Stimulated activated CD4-positive, alpha-beta T cell treated with anti-CD3 and anti-CD28 coated beads, Interleukin-1b, Interleukin-23, amount 100 ng/mL, for 48 hours (primary cell): ENCODE results near the gene CYB5D1.
"Not testable (repeated sequence)": the region's sequence is repeated elsewhere in the genome, so short reads cannot be mapped to it uniquely, and the experiment has no call there.

Experiments
- DNase-seq: peaks from one replicate; pipeline ENCODE4 v3.0.0-alpha.2; 2020

Gene CYB5D1

GRCh38 chr17:7856811-7857712 lies 741 bp upstream of the CYB5D1 start, which contains the start of gene NAA38:
Gene NAA38 (minus strand): TSS chr17:7857559. CDS start chr17:7857463, 96 bp downstream.
- peak; percentile 97 for DNase-seq

- peak; percentile 55 for DNase-seq
Measured at GRCh38 chr17:7858522-7858810, 663 bp downstream of the CYB5D1 start.

DNA sequence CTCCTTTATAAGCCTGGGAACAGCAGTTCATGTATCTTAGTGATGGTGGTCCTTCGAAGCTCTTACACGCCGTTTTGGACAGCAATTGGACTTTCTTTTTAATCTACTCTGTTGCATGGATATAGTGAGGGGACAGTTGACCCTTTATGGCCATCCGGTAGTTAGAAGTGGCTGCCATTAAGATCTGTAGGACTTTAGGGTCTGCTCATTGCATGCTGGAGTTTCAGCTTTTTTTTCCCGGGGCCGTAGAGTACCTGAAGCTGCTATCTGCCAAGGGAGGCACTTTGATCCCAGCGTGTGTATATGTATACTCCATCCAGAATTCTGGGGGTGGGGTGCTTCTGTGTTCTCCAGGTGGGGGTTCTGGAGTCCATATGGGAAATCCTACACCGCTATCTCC lies 1.2 kb downstream of the CYB5D1 start:
- DNase-seq = no peak

DNA sequence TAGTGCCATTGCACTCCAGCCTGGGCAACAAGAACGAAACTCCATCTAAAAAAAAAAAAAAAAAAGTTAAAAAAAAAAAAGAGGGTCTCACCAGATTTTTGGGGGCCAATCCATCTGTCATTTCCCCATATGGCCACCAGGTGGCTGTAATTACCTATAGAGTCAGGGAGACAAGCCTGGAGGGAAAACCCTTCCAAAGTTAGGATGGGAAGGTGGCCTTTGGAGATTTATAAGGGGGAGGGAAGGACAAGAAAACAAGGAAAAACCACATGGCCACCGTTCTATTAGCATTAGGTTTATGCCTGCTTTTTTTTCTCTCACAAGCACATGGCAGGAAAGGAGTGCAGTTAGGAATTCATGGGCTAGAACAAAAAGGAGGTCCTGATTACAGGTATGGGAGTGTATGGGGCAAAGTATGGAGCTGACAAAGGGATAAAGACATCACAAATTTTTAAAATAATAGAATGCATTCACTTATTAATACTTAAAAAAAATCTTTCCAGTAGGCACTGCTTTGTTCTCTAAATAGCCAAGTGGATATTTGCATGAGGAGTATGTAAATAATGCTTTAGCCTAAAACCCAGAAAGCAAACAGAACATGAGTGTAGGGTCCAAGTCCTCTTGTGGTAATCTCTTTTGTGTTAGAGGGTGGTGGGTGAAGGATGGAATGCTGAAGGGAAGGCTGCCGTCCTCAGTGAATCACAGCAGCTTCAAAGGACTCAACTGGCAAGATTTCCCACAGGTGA lies 5.1 kb downstream of the CYB5D1 start:
- DNase-seq = no peak

DNA sequence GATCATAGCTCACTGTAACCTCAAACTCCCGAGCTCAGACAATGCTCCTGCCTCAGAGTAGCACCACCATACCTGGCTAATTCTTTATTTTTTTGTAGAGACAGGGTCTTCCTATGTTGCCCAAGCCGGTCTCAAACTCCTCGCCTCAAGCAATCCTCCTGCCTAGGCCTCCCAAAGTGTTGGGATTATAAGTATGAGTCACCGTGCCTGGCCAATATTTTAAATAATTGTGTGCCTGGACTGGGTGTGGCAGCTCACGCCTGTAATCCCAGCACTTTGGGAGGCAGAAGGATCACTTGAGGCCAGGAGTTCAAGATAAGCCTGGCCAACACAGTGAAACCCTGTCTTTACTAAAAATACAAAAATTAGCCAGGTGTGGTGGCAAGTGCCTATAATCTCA lies 6.6 kb downstream of the CYB5D1 start:
- not testable (repeated sequence) for DNase-seq

- DNase-seq = no peak
Measured at GRCh38 chr17:7864995-7865650, 7.3 kb downstream of the CYB5D1 start.

GRCh38 chr17:7867881-7868329 lies 10.1 kb downstream of the CYB5D1 start:
- DNase-seq = no peak

GRCh38 chr17:7873051-7873450 lies 15.2 kb downstream of the CYB5D1 start:
- DNase-seq = no peak

DNA sequence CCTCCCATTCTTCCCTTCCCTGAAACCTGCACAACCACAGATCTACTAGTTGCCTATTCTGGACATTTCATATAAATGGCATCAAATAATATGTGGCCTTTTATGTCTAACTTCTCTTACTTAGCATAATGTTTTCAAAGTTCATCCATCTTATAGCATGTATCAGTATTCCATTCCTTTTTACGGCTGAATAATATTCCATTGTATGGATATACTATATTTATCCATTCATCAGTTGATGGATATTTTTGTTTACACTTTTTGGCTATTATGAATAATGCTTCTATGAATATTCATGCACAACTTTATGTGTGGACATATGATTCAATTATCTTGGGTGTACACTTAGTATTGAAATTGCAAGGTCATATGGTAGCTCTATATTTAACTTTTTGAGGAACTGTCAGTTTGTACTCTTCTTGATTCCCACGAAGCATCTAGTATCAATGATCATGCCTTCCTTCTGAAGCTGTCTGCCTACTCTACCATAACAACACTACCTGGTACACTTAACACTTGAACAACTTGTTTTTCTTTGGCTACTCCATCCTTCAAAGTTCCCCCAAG lies 18.1 kb downstream of the CYB5D1 start:
- DNase-seq = no peak

- no peak for DNase-seq
Measured at GRCh38 chr17:7878234-7878633, 20.4 kb downstream of the CYB5D1 start.

DNA sequence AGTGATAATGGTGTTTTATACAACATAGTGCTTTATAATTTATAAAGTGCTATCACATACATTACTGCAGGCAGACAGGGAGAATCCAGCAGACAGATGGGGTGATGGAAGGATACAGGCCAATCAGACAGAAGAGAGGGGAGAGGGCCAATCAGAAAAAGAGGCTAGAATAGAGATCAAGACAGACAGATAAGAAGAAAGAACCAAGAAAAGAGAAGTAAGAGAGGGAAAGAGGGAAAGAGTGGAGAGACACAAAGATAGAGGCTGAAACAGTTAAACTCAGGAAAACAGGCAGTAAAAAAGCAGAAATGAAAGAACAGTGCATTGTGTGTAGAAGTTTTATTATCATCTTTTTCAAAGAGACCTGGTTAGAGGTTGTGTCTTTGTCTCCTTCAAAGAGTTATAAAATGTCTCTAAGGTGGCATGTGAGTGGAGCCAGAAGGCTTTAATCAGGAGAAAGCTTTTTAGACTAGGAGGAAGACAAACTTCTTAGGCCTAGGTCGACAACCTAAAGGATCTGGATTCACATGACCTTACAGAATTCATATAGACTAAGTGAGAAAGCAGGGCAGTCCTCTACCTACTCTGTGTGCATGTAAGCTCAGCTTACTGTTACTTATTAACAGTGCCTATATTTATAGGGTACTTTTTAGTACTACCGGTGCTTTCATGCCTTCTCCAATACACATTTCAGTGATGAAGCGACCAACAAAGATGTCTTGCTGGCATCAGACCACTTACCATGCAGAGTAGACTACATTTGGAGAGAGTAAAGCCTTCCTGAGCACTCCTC lies 22.5 kb downstream of the CYB5D1 start:
- no peak for DNase-seq

GRCh38 chr17:7881276-7882054 lies 23.7 kb downstream of the CYB5D1 start:
- no peak for DNase-seq

DNA sequence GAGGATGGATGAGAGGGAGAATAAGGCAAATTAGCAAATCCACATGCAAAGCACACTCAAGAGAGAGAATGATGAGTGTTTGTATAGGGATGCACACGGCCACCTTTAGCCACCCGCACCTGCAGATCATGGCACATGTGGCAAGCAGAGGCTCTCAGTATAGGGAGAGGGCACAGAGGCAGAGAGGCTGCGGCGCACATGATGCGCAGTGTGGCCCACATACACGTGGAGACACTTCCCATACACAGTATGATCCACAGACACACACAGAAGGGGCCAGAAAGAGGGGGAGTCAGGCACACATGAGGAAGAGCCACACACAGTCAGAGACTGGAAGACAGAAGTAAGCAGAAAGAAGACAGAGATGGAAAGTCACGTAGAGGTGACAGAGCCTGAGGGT lies 24.3 kb downstream of the CYB5D1 start:
- DNase-seq = no peak

GRCh38 chr17:7882629-7883028 lies 24.8 kb downstream of the CYB5D1 start:
- DNase-seq = no peak

DNA sequence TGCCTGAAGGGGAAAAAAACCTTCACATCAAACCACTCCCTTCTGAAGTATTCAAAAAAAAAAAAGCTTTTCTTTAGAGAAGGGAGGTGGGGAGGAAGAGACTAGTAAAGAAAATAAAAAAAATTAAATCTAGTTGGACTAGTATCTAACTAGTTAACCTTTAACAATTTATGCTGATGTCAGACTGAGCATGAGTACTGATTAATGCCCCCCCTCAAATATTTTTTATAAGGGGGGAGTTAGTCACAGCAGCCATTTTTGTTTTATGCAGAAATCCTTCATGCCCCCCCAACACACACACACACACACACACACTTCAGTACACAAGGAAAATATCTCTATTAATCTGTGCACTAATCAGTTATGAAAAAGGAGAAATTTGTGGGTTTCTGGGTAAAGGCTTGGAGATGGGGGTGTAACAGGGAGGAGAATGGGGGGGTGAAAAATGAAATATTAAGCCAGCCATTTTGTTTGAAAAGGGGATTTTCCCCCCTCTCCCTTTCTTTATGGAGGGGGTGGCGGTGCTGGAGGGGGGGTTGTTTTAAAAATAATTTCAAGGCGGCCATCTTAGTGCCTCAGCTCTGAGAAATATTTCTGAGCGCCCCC lies 26.1 kb downstream of the CYB5D1 start:
- peak; percentile 42 for DNase-seq

DNA sequence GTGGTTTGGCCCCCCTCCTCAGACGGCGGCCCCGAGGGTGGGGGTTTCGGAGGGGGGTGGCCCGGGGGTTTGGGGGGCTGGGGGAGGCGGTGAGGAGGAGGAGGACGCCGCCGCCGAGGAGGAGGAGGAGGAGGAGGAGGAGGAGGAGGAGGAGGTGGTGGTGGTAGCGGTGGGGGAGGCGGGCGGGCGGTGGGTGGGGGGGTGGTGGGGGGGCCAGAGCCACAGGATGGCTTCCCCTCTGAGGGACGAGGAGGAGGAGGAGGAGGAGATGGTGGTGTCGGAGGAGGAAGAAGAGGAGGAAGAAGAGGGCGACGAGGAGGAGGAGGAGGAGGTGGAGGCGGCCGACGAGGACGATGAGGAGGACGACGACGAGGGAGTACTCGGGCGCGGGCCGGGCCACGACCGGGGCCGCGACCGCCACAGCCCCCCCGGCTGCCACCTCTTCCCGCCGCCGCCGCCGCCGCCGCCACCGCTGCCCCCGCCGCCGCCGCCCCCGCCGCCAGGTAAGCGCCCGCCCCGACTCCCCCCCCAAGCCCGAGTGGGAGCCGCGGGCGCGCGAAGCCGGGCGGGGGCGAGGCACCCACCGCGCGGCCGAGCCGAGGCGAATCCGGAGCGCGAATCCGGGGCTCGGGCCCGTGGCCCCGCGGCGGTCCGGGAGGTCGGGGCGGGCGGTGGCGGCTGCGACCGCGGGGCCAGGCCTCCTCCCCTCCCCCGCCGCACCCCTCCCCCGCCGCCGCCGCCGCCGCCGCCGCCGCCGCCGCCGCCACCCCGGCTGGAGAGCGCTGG lies 27.0 kb downstream of the CYB5D1 start:
- DNase-seq = peak; percentile 14

- DNase-seq = peak; percentile 42
Measured at GRCh38 chr17:7885367-7886226, 27.8 kb downstream of the CYB5D1 start.

DNA sequence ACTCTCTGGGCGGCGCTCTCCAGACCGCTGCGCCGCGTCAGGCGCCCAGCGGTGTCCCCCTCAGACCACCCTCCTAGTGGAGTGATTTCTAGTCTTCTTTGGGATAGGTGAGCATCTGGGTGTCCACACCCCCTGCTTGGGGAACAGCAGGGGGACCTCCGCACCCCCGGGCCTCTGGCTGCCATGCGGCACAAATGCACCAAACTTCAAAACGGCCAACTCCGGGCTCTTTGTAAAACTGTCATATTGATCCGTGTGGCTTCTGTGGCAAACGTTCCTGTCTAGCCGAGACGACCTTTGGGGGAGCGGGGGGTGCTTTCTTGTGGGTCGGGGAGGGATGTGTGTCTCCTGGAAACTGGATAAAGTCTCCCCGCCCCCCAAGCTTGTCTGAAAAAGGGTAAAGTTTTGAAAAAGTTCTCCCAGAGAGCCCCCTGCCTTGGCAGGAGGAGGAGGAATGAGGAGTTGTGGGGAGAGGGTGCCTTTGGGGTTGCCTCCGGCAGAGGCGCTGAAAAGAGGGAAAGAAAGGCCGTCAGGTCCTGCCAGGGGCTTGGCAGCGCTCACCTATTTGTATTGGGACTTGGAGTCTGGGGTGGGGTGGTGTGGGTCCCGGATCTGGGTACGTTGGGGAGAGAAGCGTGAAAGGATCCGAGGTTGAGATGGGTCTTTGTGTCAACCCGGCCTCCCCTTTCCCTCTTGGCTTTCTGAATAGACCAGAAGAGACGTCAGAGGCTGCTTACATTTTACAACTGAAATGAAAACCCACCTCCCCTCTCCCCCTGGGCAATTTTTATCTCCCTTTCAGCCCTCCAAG lies 28.6 kb downstream of the CYB5D1 start:
- peak; percentile 50 for DNase-seq
